Epithelial cell of proximal tubule (primary cell): ENCODE data around the gene OTULIN. TPM values are rescaled to one million over a fixed set of nuclear protein-coding genes. Genes with fewer than 3 reads are reported as not detected.

Experiments
- DNase-seq: peaks from one replicate; pipeline ENCODE4 v3.0.0-alpha.2; 2011; ENCODE audit warnings: low read depth
- H3K4me3 ChIP-seq: 2 replicates; pipeline ENCODE4 v1.5.1; 2011; ENCODE audit warnings: low read depth, mild to moderate bottlenecking, low read length
- total RNA-seq: library from RNA; depleted of rRNA; stranded (reverse); fragments of >200 nt; gene quantifications from 2 replicates; pipeline ENCODE4 v1.2.3, GENCODE V29; 2015
- TF ChIP-seq, protein P1 (sequence below): conservative IDR thresholded peaks from 2 replicates; pipeline ENCODE4 v1.5.1; 2012; ENCODE audit warnings: low read depth, mild to moderate bottlenecking, low read length

OTULIN gene
- total RNA-seq, 1 donor from 2014 or later: 32.9 TPM

DNA sequence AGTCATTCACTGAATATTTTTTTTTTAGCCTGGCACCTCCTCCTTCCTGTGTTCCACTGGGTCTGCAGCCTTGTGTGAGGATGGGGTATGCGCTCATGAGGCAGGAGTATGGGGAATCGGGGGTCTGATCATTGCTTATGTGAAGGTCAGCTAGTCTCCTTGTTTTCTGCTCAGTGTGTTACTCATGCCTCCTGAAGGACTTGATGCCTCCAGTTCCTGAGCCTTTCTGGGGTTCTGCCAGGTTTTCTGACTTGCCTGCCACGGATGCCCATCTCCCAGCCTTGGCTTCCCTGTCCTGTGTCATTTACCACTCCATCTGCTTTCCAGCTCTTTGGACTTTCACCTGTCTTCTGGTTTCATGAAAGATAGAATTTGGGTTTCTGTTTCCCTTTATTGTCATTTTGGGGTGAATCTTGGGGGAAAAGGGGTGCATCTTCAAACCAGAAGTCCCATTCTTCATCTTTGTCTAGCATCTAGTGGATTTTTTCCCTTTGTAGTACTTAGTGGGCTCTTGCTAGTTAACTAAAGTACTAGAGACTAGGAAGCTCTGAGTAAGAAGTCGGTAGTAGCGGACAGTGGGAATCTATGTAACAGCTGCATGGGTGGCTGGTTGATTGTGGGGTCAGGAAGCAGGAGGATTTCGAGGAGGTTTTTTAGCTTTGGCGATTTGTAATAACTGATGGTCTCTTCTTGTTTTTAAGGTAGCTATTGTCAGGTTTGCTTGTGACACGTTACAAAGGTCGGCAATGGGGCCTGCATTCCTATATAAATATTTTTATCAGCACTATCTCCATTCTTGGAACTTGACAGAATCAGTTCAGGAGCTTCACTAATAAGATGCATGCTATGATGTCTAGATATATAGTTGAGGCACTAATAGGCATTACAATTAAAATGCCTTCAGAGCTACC lies 8.2 kb downstream of the OTULIN start:
- TF ChIP-seq, protein P1, sequence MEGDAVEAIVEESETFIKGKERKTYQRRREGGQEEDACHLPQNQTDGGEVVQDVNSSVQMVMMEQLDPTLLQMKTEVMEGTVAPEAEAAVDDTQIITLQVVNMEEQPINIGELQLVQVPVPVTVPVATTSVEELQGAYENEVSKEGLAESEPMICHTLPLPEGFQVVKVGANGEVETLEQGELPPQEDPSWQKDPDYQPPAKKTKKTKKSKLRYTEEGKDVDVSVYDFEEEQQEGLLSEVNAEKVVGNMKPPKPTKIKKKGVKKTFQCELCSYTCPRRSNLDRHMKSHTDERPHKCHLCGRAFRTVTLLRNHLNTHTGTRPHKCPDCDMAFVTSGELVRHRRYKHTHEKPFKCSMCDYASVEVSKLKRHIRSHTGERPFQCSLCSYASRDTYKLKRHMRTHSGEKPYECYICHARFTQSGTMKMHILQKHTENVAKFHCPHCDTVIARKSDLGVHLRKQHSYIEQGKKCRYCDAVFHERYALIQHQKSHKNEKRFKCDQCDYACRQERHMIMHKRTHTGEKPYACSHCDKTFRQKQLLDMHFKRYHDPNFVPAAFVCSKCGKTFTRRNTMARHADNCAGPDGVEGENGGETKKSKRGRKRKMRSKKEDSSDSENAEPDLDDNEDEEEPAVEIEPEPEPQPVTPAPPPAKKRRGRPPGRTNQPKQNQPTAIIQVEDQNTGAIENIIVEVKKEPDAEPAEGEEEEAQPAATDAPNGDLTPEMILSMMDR: no peak
- H3K4me3 ChIP-seq: no peak overlapping the region
- no peak for DNase-seq

DNA sequence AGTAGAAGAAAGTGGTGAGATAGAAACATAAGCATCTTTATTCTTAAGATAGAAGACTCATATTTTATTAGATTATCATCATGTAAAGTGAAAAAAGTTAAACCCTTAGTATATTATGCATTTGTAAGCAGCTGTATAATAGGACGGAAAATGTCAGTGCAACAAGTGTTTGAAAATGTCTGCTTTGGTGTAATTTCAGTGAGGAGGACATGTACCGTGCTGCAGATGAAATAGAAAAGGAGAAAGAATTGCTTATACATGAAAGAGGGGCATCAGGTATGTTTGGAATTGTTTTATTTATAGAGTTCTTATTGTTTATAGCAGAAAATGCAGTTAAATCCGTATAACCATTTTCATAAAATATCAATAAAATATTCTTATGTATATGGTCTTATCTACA lies 8.9 kb downstream of the OTULIN start:
- no peak overlapping the region for H3K4me3 ChIP-seq
- TF ChIP-seq, protein P1: no peak

DNA sequence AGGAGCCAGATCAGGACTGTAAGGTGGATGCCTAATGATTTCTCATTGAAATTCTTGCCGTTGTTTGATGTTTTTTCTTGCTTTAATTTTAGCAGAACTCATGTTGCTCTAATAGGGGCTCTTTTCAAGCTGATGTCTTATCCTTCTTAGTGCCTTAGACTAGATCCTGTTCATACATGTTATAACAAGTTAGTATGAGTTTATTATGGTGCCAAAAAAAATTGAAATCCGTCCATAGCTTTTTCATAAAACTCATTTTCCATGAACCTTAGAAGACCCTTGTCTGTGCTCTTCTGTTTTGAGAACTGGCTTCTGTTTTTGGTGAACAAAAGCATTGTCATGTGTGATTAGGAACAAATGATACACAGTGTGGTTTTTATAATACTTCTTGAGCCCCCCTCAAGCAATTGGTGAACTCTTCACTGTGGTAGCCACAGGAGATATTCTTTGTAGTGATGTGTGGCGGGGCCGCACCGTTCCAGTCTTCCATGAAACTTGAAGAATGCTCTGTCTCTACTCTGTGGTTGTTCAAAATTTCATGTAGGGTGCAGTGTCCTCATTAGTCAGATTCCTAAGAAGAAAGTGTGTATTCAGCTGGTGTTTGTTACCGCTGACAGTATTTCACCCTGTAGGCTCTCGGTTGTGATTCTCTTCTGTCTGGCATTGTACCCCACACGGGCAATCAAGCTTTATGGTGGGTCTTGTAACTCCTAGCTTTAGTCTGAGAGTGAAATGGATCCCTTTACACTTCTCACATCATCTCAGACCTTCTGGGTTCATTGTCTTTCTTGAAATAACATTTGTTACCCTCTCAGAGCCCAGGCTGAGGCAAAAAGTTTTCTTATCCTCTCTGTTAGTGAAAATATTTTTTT lies 10.7 kb downstream of the OTULIN start:
- H3K4me3 ChIP-seq: no peak overlapping the region
- TF ChIP-seq, protein P1: no peak
- no peak for DNase-seq

More for the DNA sequence above, 8.9 kb downstream of the OTULIN start:
- DNase-seq: no peak

DNA sequence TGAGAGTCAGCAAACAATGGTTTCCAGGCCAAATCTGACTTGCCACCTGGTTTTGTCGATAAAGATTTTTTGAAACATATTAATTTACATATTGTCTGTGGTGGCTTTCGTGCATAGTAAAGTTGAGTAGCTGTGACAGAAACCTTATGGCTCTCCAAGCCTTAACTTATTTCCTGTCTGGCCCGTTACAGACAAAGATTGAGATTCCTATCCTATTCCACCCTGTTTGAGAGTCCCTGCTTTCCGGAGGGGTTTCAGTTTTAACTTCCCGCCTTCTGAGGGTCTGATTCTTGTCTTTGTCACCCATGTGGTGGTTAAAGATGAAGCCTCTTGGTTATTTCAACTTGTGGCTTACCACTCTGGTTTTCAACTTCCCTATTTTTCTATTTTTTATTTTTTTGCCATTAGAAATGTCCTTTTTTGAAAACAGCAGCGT lies 11.4 kb downstream of the OTULIN start:
- H3K4me3 ChIP-seq: no peak overlapping the region

DNA sequence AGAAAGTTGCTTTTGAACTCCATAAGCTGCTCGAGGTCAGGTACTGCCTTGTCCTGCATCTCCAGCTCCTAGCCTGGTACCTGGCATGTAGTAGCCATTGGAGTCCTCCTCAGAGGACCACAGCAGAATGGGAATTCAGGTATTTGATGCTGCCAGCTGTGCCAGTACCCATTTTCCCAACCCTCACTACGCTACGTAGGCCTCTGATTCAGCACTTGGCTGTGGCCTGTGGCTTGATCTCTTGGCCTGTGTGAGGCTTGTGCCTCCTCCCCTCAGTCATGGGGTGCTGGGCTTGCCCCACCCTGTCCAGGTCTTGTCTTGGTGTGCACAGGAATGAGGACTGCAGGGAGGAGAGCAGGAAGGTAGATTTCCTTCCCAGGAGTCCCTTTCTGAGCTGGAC lies 11.8 kb downstream of the OTULIN start:
- TF ChIP-seq, protein P1: no peak
- DNase-seq: no peak
- no peak overlapping the region for H3K4me3 ChIP-seq

More for the DNA sequence above, 11.4 kb downstream of the OTULIN start:
- no peak for DNase-seq
- TF ChIP-seq, protein P1: no peak

DNA sequence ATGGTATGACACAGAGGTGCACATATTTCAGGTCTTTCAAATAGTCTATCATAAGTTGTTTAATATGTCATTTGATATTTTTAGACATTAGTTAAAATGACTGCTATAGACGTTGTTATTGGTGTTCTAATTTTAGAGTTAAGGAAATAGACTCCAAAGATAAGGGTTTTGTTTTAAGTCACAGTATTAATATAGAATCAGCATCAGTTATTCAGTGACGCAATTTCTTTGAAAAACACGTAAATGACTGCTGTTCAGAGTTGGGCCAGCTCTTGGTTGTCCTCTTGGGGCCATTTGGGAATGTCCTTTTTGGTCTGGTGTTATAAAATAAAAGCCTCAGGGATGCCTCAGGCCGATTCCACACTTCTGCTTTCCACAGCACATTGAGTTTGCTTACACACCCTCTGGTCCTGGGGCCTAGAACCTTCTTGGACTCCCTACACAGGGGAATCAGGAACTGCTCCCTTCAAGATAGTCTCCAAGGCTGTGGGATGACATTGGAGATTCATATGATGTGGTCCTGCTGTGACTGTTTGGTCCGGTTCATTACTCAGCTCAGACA lies 14.3 kb downstream of the OTULIN start:
- no peak overlapping the region for H3K4me3 ChIP-seq
- no peak for DNase-seq
- TF ChIP-seq, protein P1: no peak
